ENCODE data around the gene MAP3K19.
"Not testable (repeated sequence)": the region's sequence is repeated elsewhere in the genome, so short reads cannot be mapped to it uniquely, and the experiment has no call there.

Gene MAP3K19

GRCh38 chr2:134977104-134977503 is 70.1 kb downstream of the MAP3K19 start:
- not testable (repeated sequence) for DNase-seq

- DNase-seq = no peak
Measured at GRCh38 chr2:134976074-134976702, 71.1 kb downstream of the MAP3K19 start.

GRCh38 chr2:134975281-134976009 is 71.8 kb downstream of the MAP3K19 start:
- DNase-seq = no peak

DNA sequence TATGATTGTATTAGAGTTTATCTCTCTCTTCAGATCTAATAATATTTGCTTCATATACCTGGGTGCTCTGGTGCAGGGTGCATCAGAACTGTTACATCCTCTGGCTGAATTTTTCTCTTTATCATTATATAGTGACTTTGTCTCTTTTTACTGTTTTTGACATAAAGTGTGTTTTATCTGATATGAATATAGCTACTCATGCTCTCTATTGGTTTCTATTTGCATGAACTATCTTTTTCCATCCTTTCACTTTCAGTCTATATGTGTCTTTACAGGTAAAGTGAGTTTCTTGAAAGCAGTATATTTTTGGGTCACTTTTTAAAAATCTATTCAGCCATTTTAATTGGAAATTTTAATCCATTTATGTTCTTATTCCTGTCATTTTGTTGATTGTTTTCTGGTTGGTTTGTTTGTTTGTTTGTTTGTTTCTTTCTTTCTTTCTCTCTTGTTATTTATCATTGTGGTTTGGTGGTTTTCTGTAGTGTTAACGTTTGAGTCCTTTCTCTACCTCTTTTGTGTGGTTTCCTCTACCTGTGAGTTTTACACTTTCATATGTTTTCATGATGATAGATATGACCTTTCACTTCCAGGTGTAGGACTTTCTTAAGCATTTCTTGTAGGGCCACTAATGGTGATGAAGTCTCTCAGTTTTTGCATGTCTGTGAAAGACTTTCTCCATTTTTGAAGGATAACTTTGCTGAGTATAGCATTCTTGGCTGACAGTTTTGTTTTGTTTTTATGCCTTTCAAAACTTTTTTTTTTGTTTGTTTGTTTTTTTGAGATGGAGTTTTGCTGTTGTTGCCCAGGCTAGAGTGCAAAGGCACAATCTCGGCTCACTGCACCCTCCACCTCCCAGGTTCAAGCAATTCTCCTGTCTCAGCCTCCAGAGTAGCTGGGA is 73.8 kb downstream of the MAP3K19 start:
- no peak for DNase-seq

- not testable (repeated sequence) for DNase-seq
Measured at GRCh38 chr2:134967166-134967565, 80.1 kb downstream of the MAP3K19 start.

GRCh38 chr2:134957477-134957876 is 89.8 kb downstream of the MAP3K19 start:
- DNase-seq = no peak

GRCh38 chr2:134955744-134956143 is 91.5 kb downstream of the MAP3K19 start:
- no peak for DNase-seq

- DNase-seq = no peak
Measured at GRCh38 chr2:134954065-134954464, 93.2 kb downstream of the MAP3K19 start.

GRCh38 chr2:134952608-134953007 is 94.6 kb downstream of the MAP3K19 start:
- DNase-seq = no peak

- no peak for DNase-seq
Measured at GRCh38 chr2:134950886-134951285, 96.4 kb downstream of the MAP3K19 start.

- DNase-seq = no peak
Measured at GRCh38 chr2:134949981-134950708, 97.1 kb downstream of the MAP3K19 start.

GRCh38 chr2:134946073-134946472 is 101.2 kb downstream of the MAP3K19 start:
- no peak for DNase-seq

- DNase-seq = no peak
Measured at GRCh38 chr2:134944975-134945374, 102.3 kb downstream of the MAP3K19 start.

DNA sequence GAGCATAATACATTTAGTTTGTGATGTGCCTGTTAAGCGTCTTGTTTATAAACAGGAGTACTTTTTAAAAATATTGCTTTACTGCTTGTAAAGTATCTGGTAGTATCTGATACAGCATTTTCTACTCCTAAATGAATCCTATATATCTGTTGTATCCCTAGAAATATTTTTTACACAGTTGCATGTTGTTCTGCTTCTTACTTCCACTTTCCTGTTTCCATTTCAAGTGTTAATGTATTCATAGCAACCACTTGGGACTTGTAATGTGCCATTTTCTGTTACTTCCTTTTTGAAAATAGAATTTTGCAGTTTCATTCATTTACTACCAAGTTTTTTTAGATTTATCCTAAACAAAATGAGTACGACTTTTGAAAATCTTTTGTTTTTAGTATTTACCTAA is 103.7 kb downstream of the MAP3K19 start:
- no peak for DNase-seq

DNA sequence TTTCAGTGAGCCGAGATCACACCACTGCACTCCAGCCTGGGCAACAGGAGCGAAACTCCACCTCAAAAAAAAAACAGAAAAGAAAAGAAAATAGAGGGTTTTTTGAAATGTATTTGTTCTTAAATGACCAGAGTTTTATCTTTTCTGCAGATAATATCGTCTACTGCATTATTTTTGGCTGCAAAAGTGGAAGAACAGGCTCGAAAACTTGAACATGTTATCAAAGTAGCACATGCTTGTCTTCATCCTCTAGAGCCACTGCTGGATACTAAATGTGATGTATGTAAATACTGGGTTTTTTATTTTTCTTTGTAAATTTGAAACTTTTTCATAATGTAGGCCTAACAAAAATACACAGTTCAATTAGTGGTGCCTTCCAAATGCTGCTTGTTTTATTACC is 110.6 kb downstream of the MAP3K19 start:
- no peak for DNase-seq

DNA sequence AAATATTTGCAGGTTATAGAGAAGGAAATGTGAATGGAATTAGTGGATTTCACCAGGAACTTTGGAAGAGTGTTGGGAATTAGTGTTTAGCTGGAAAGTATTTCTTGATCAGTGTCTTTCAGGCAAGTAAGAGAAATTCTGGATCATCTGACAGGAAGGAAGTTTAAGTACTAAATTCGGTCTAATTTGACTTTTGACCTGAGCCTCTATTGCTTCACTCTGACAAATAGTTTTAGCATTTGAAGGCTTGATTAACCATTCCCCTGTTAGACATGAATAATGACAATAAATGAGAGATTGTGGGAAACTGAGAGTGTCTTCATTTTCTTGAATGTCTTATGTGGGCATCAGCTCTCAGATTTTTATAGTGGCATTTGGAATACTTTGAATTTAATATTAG is 112.6 kb downstream of the MAP3K19 start:
- DNase-seq = no peak

- no peak for DNase-seq
Measured at GRCh38 chr2:134934150-134934549, 113.1 kb downstream of the MAP3K19 start.

- DNase-seq = no peak
Measured at GRCh38 chr2:134933732-134934131, 113.5 kb downstream of the MAP3K19 start.

DNA sequence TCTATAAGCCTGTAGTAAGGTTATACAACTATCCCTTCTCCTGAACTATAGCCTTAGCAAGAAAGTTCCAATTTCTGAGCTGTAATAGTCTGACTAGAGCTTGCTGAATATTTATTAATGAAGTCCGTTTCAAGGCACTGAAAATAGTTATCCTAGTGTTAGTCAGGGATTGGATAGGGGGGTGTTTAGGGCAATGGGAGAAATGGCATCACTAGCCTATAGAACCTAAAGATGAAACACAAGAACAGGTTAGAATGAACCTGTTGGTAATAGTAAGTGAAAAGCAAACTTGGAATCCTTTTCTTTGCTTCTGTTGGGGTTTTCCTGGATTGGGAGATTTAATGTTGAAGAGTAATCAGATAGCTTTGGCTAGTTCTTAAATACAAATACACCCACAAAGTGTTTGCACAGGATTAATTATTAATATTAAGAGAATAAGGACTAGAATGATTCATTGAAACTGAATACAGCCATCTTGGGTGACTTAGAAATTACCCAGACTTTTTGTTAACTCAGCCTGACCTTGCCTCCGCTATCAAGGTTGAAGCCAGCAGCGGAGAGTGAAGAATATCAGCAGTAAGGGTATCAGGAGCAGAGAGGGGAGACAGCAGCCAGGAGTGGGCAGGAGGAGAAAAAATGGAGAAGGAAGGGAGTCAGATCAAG is 114.3 kb downstream of the MAP3K19 start:
- DNase-seq = no peak

GRCh38 chr2:134927195-134927594 is 120.1 kb downstream of the MAP3K19 start:
- DNase-seq = no peak

GRCh38 chr2:134926231-134926931 is 120.9 kb downstream of the MAP3K19 start:
- DNase-seq = no peak

GRCh38 chr2:134924912-134925311 is 122.3 kb downstream of the MAP3K19 start:
- DNase-seq = no peak
